Measurements from ENCODE around the gene FERMT1. TPM values are rescaled to one million over a fixed set of nuclear protein-coding genes. Genes with fewer than 3 reads are reported as not detected.

The FERMT1 gene
- total and polyA plus RNA-seq, 2 experiments from 2014 or later = 16.2 to 18.3 TPM

- Histone ChIP-seq H3K79me2 (replicated peaks; ENCODE audit: insufficient read depth) (no peaks in the 10 kb centered on the region), H2AFZ (no peak overlapping the region), H3K36me3 (ENCODE audit: insufficient read depth) (peaks cover 19% of the 10 kb centered on the region), H3K27me3 (ENCODE audit: insufficient read depth) (no peaks in the 10 kb centered on the region), H3K4me1 (ENCODE audit: insufficient read depth) (peaks cover 7% of the 10 kb centered on the region), H3K9me2 (ENCODE audit: insufficient read depth) (no peaks in the 10 kb centered on the region), H3K27ac (ENCODE audit: low read depth) (peak overlapping the region; percentile 62; the same call in 1 of the 2 replicates), H3F3A (replicated peaks; ENCODE audit: low read depth) (no peaks in the 10 kb centered on the region), H3K4me2 (no peak overlapping the region), H4K20me1 (replicated peaks; ENCODE audit: insufficient read depth) (peaks cover 15% of the 10 kb centered on the region), H3K4me3 (no peak overlapping the region)
- Mint-ChIP-seq H3K36me3 (ENCODE audit: low read depth) (peaks cover 40% of the 10 kb centered on the region), H3K4me1 (peaks cover 3% of the 10 kb centered on the region; the same call in 1 of the 3 replicates), H3K27ac (no peak overlapping the region), H3K27me3 (ENCODE audit: insufficient read depth, low read depth, poor library complexity) (peaks cover 15% of the 10 kb centered on the region), H3K4me3 (no peak overlapping the region), H3K9me3 (no peaks in the 10 kb centered on the region)
- DNase-seq (ENCODE audit: low spot score) (no peak), ATAC-seq (no peak)
- no peak for TF ChIP-seq JUNB (IDR thresholded peaks at IDR 0.05; ENCODE audit: unreplicated experiment)
- no peak for TF ChIP-seq ZNF331 (CRISPR knock-in tag; IDR thresholded peaks at IDR 0.05; ENCODE audit: low read depth)
These were observed 84.6 kb downstream of the FERMT1 start for GRCh38 chr20:6038256-6038655.

GRCh38 chr20:6037082-6037481, 85.7 kb downstream of the FERMT1 start:
- H2AFZ ChIP-seq = no peak overlapping the region
- H3K4me3 Mint-ChIP-seq = no peak overlapping the region
- ATAC-seq = no peak
- TF ChIP-seq CTCF (conservative IDR thresholded peaks at IDR 0.05; ENCODE audit: low read depth in 2 of 2) (no peak), ZNF331 (CRISPR knock-in tag; IDR thresholded peaks at IDR 0.05; ENCODE audit: low read depth) (no peak), STAT1 (IDR thresholded peaks at IDR 0.05; ENCODE audit: unreplicated experiment) (no peak), EZH2phosphoT487 (IDR thresholded peaks at IDR 0.05; ENCODE audit: unreplicated experiment) (no peak), NANOG (IDR thresholded peaks at IDR 0.05; ENCODE audit: borderline replicate concordance) (no peak), JUNB (IDR thresholded peaks at IDR 0.05; ENCODE audit: unreplicated experiment) (no peak), REST (IDR thresholded peaks at IDR 0.05; ENCODE audit: unreplicated experiment) (no peak), ZNF462 (CRISPR knock-in tag; IDR thresholded peaks at IDR 0.05) (no peak), CREB1 (CRISPR knock-in tag; IDR thresholded peaks at IDR 0.05; ENCODE audit: low read depth) (no peak)

More at GRCh38 chr20:6037082-6037481, 85.7 kb downstream of the FERMT1 start:
- H3K4me2 ChIP-seq = no peak overlapping the region
- Mint-ChIP-seq H3K27ac (no peak overlapping the region), H3K27me3 (ENCODE audit: insufficient read depth, low read depth, poor library complexity) (peaks cover 9% of the 10 kb centered on the region), H3K9me3 (no peaks in the 10 kb centered on the region), H3K36me3 (ENCODE audit: low read depth) (peaks cover 37% of the 10 kb centered on the region), H3K4me1 (peaks cover 3% of the 10 kb centered on the region; the same call in 1 of the 3 replicates)
- peaks cover 19% of the 10 kb centered on the region for H3K36me3 ChIP-seq (ENCODE audit: insufficient read depth)
- H3K27ac ChIP-seq (ENCODE audit: low read depth) = no peak overlapping the region
- peaks cover 16% of the 10 kb centered on the region for H4K20me1 ChIP-seq (replicated peaks; ENCODE audit: insufficient read depth)
- H3K4me3 ChIP-seq = no peak overlapping the region
- no peaks in the 10 kb centered on the region for H3K27me3 ChIP-seq (ENCODE audit: insufficient read depth)
- peaks cover 7% of the 10 kb centered on the region for H3K4me1 ChIP-seq (ENCODE audit: insufficient read depth)
- H3K9me2 ChIP-seq (ENCODE audit: insufficient read depth) = no peaks in the 10 kb centered on the region
- no peaks in the 10 kb centered on the region for H3F3A ChIP-seq (replicated peaks; ENCODE audit: low read depth)
- DNase-seq (ENCODE audit: low spot score) = no peak
- no peaks in the 10 kb centered on the region; the same call in 1 of the 2 replicates for H3K79me2 ChIP-seq (replicated peaks; ENCODE audit: insufficient read depth)

All from GM23338 (cell line).